ENCODE data around the gene MYO3B.
A peak's percentile ranks its signal among the peaks of the same experiment; 100 is the strongest.
"Not testable (repeated sequence)": the region's sequence is repeated elsewhere in the genome, so short reads cannot be mapped to it uniquely, and the experiment has no call there.

Gene MYO3B

GRCh38 chr2:170163411-170164065 is 14.4 kb upstream of the MYO3B start:
- DNase-seq: no peak

GRCh38 chr2:170165129-170165528 is 12.8 kb upstream of the MYO3B start:
- no peak for DNase-seq

GRCh38 chr2:170166735-170167134 is 11.2 kb upstream of the MYO3B start:
- DNase-seq: no peak

GRCh38 chr2:170170281-170171040 is 7.5 kb upstream of the MYO3B start:
- DNase-seq: peak; percentile 32

- DNase-seq: peak; percentile 61
Measured at GRCh38 chr2:170176212-170176611, 1.7 kb upstream of the MYO3B start.

GRCh38 chr2:170180031-170180566 is 2.2 kb downstream of the MYO3B start:
- DNase-seq: no peak

GRCh38 chr2:170181602-170182001 is 3.7 kb downstream of the MYO3B start:
- no peak for DNase-seq

- DNase-seq: no peak
Measured at GRCh38 chr2:170185319-170185718, 7.4 kb downstream of the MYO3B start.

- DNase-seq: no peak
Measured at GRCh38 chr2:170189757-170190156, 11.8 kb downstream of the MYO3B start.

- no peak for DNase-seq
Measured at GRCh38 chr2:170190172-170190571, 12.2 kb downstream of the MYO3B start.

GRCh38 chr2:170191166-170191866 is 13.4 kb downstream of the MYO3B start:
- DNase-seq: no peak

- no peak for DNase-seq
Measured at GRCh38 chr2:170196963-170197362, 19.0 kb downstream of the MYO3B start.

GRCh38 chr2:170201275-170201674 is 23.3 kb downstream of the MYO3B start:
- no peak for DNase-seq

- DNase-seq: no peak
Measured at GRCh38 chr2:170201734-170202393, 23.9 kb downstream of the MYO3B start.

GRCh38 chr2:170202437-170202836 is 24.5 kb downstream of the MYO3B start:
- no peak for DNase-seq

- no peak for DNase-seq
Measured at GRCh38 chr2:170204298-170204951, 26.5 kb downstream of the MYO3B start.

GRCh38 chr2:170206246-170206645 is 28.3 kb downstream of the MYO3B start:
- no peak for DNase-seq

- DNase-seq: no peak
Measured at GRCh38 chr2:170206805-170207407, 29.0 kb downstream of the MYO3B start.

GRCh38 chr2:170207901-170208300 is 30.0 kb downstream of the MYO3B start:
- DNase-seq: no peak

- no peak for DNase-seq
Measured at GRCh38 chr2:170208967-170209366, 31.0 kb downstream of the MYO3B start.

- DNase-seq: peak; percentile 9
Measured at GRCh38 chr2:170212625-170213280, 34.8 kb downstream of the MYO3B start.

GRCh38 chr2:170213281-170213625 is 35.3 kb downstream of the MYO3B start:
- not testable (repeated sequence) for DNase-seq

All from NCI-H69 (cell line).